Measurements from ENCODE around the gene TTC28.

The TTC28 gene

DNA sequence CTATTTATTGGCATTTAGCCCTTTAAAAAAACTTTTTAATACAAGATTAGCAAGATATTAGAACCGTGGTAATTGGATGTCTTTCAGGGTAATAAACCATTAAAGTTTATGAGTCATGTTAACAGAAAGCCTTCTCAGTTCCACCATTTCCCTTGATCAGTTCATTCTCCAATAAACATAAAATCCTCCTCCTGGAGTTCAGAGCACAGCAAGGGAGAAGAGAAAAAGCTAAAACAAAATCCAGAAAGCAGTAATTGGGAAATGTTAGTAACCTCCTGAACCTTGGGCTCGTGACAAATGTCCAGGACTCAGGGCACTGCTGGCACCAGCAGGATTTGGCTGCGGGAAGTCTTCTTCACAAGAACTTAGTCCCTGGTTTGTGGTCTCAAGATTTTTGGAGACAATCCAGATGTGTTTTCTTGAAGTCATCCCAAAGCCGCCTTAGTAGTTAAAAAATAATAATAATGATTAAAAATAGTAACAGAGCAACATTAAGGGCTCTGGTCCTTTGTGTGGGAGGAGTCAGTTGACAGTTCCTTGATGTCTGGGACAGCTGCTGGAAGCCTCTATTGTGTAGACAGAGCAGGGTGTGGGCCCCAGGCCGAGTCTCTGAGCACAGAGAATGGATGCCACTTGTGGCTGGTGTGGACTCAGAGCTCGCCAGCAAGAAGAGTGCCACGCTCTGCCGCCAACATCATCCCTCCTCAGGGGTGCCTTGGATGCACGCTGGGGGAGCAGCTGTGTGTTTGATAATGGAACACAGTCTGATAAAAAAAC lies 717.2 kb downstream of the TTC28 start (continued):
- TF ChIP-seq ZNF18 (tag by site-specific recombination; IDR thresholded peaks at IDR 0.05) (0 out of 2 replicates have a peak, but pooled peaks have one; percentile 34), KLF7 (tag by site-specific recombination; IDR thresholded peaks at IDR 0.05; ENCODE audit: borderline replicate concordance) (no peak), HIC1 (tag by site-specific recombination; IDR thresholded peaks at IDR 0.05) (peak; percentile 67), MZF1 (tag by site-specific recombination; IDR thresholded peaks at IDR 0.05; ENCODE audit: borderline replicate concordance) (no peak), FEZF1 (tag by site-specific recombination; IDR thresholded peaks at IDR 0.05) (peak; percentile 73), PATZ1 (tag by site-specific recombination; IDR thresholded peaks at IDR 0.05) (no peak), GLIS1 (tag by site-specific recombination; IDR thresholded peaks at IDR 0.05) (peak; percentile 67), OSR2 (tag by site-specific recombination; IDR thresholded peaks at IDR 0.05) (peak; percentile 73), ZNF768 (tag by site-specific recombination; IDR thresholded peaks at IDR 0.05) (no peak), IKZF3 (tag by site-specific recombination; IDR thresholded peaks at IDR 0.05) (peak; percentile 41; the same call in 1 of the 2 replicates), ZNF843 (tag by site-specific recombination; IDR thresholded peaks at IDR 0.05) (0 out of 2 replicates have a peak, but pooled peaks have one; percentile 39), YY2 (tag by site-specific recombination; IDR thresholded peaks at IDR 0.05) (no peak), ZBTB48 (tag by site-specific recombination; IDR thresholded peaks at IDR 0.05) (peak; percentile 28; the same call in 1 of the 2 replicates), ZNF366 (tag by site-specific recombination; conservative IDR thresholded peaks at IDR 0.05) (peak; percentile 63), ZNF776 (tag by site-specific recombination; IDR thresholded peaks at IDR 0.05; ENCODE audit: borderline replicate concordance) (no peak), ZSCAN4 (tag by site-specific recombination; IDR thresholded peaks at IDR 0.05) (no peak), OVOL3 (tag by site-specific recombination; IDR thresholded peaks at IDR 0.05) (0 out of 2 replicates have a peak, but pooled peaks have one; percentile 20), ZEB2 (tag by site-specific recombination; IDR thresholded peaks at IDR 0.05) (0 out of 2 replicates have a peak, but pooled peaks have one; percentile 18), ZBTB8A (tag by site-specific recombination; IDR thresholded peaks at IDR 0.05) (0 out of 2 replicates have a peak, but pooled peaks have one; percentile 19), ZIC2 (tag by site-specific recombination; IDR thresholded peaks at IDR 0.05) (peak; percentile 80), ZNF175 (tag by site-specific recombination; IDR thresholded peaks at IDR 0.05) (no peak), ZNF10 (tag by site-specific recombination; IDR thresholded peaks at IDR 0.05) (no peak), GLI2 (tag by site-specific recombination; IDR thresholded peaks at IDR 0.05; ENCODE audit: borderline replicate concordance, low read depth) (peak; percentile 34; the same call in 1 of the 2 replicates), GLIS2 (tag by site-specific recombination; IDR thresholded peaks at IDR 0.05) (peak; percentile 22; the same call in 1 of the 2 replicates), ZNF610 (tag by site-specific recombination; IDR thresholded peaks at IDR 0.05; ENCODE audit: borderline replicate concordance) (no peak), ZNF48 (tag by site-specific recombination; IDR thresholded peaks at IDR 0.05) (no peak)
- TF ChIP-seq, protein P1, sequence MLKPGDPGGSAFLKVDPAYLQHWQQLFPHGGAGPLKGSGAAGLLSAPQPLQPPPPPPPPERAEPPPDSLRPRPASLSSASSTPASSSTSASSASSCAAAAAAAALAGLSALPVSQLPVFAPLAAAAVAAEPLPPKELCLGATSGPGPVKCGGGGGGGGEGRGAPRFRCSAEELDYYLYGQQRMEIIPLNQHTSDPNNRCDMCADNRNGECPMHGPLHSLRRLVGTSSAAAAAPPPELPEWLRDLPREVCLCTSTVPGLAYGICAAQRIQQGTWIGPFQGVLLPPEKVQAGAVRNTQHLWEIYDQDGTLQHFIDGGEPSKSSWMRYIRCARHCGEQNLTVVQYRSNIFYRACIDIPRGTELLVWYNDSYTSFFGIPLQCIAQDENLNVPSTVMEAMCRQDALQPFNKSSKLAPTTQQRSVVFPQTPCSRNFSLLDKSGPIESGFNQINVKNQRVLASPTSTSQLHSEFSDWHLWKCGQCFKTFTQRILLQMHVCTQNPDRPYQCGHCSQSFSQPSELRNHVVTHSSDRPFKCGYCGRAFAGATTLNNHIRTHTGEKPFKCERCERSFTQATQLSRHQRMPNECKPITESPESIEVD (tag by site-specific recombination; IDR thresholded peaks at IDR 0.05): peak; percentile 98
- TF ChIP-seq, protein P2, sequence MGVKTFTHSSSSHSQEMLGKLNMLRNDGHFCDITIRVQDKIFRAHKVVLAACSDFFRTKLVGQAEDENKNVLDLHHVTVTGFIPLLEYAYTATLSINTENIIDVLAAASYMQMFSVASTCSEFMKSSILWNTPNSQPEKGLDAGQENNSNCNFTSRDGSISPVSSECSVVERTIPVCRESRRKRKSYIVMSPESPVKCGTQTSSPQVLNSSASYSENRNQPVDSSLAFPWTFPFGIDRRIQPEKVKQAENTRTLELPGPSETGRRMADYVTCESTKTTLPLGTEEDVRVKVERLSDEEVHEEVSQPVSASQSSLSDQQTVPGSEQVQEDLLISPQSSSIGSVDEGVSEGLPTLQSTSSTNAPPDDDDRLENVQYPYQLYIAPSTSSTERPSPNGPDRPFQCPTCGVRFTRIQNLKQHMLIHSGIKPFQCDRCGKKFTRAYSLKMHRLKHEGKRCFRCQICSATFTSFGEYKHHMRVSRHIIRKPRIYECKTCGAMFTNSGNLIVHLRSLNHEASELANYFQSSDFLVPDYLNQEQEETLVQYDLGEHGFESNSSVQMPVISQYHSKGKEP (tag by site-specific recombination; IDR thresholded peaks at IDR 0.05): 0 out of 2 replicates have a peak, but pooled peaks have one; percentile 3

All from HEK293 (cell line).